Vagina (tissue), 2 donors: ENCODE results near the gene KCNC1. TPM values are rescaled to one million over a fixed set of nuclear protein-coding genes. Genes with fewer than 3 reads are reported as not detected.

Experiments used
- DNase-seq, 2 donors: peaks; one replicate each; pipeline ENCODE4 v3.0.0-alpha.2; 2017; ENCODE audit errors: extremely low spot score in 2 of 2
- H3K27ac ChIP-seq: fragments of 200-600 bp; sonication (generic); one replicate; pipeline ENCODE4 v1.5.1; 2019
- H3K27me3 ChIP-seq: fragments of 200-600 bp; sonication (generic); one replicate; pipeline ENCODE4 v1.5.1; 2019
- H3K36me3 ChIP-seq, 2 donors: fragments of 200-600 bp; sonication (generic); one replicate each; pipeline ENCODE4 v1.5.1; 2017 to 2019
- H3K4me1 ChIP-seq: fragments of 200-600 bp; sonication (generic); one replicate; pipeline ENCODE4 v1.5.1; 2019
- H3K4me3 ChIP-seq, 2 donors: fragments of 200-600 bp; sonication (generic); 1 replicate in 1 of 2; 2 replicates in 1 of 2; pipeline ENCODE4 v1.5.1; 2016 to 2019
- H3K9me3 ChIP-seq: fragments of 200-600 bp; sonication (generic); one replicate; pipeline ENCODE4 v1.5.1; 2019
- POLR2A ChIP-seq, 2 donors: fragments of 450-650 bp; IDR thresholded peaks; one replicate each; pipeline ENCODE4 v1.6.1; 2017; ENCODE audit warnings: antibody characterized with exemption in 2 of 2, mild to moderate bottlenecking in 2 of 2, moderate library complexity in 2 of 2
- POLR2AphosphoS5 ChIP-seq, 2 donors: sonication (generic); formaldehyde crosslinking; IDR thresholded peaks; one replicate each; pipeline ENCODE4 v1.9.0; 2017; ENCODE audit warnings: antibody characterized with exemption in 2 of 2, mild to moderate bottlenecking in 2 of 2, low read depth in 1 of 2; ENCODE audit not compliant: insufficient read depth in 1 of 2
- intact Hi-C: fragments of 100-400 bp; cut with DNase I; formaldehyde crosslinking; loops from one replicate; pipeline ENCODE4 v1.15.1; 2023
- total RNA-seq: library from RNA; depleted of rRNA; stranded (reverse); fragments of >200 nt; gene quantifications from one replicate; pipeline ENCODE4 v1.2.3, GENCODE V29; 2016
- TF ChIP-seq, protein P1 (sequence below), 3 experiments: fragments of 450-650 bp in 2 of 3; fragments of 200-600 bp in 1 of 3; sonication (generic) in 1 of 3; IDR thresholded peaks; one replicate each; pipeline ENCODE4 v1.5.1; 2017 to 2019; ENCODE audit warnings: antibody characterized with exemption in 3 of 3, mild to moderate bottlenecking in 2 of 3, moderate library complexity in 2 of 3

KCNC1 gene
- total RNA-seq, 1 donor from 2014 or later: 0.49 TPM

GRCh38 chr11:17766073-17766359 is 31.4 kb downstream of the KCNC1 start:
- TF ChIP-seq POLR2AphosphoS5 (IDR thresholded peaks at IDR 0.05; ENCODE audit: insufficient read depth in 1 of 2, low read depth in 1 of 2) (no peak), POLR2A (IDR thresholded peaks at IDR 0.05) (no peak)
- TF ChIP-seq, protein P1, sequence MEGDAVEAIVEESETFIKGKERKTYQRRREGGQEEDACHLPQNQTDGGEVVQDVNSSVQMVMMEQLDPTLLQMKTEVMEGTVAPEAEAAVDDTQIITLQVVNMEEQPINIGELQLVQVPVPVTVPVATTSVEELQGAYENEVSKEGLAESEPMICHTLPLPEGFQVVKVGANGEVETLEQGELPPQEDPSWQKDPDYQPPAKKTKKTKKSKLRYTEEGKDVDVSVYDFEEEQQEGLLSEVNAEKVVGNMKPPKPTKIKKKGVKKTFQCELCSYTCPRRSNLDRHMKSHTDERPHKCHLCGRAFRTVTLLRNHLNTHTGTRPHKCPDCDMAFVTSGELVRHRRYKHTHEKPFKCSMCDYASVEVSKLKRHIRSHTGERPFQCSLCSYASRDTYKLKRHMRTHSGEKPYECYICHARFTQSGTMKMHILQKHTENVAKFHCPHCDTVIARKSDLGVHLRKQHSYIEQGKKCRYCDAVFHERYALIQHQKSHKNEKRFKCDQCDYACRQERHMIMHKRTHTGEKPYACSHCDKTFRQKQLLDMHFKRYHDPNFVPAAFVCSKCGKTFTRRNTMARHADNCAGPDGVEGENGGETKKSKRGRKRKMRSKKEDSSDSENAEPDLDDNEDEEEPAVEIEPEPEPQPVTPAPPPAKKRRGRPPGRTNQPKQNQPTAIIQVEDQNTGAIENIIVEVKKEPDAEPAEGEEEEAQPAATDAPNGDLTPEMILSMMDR (IDR thresholded peaks at IDR 0.05): no peak
- Histone ChIP-seq H3K27ac (no peak overlapping the region), H3K9me3 (no peaks in the 10 kb centered on the region), H3K27me3 (no peaks in the 10 kb centered on the region), H3K4me3 (no peak overlapping the region), H3K36me3 (no peaks in the 10 kb centered on the region), H3K4me1 (peaks cover 5% of the 10 kb centered on the region)
- intact Hi-C loops: no loop called here
- no peak for DNase-seq

GRCh38 chr11:17766590-17766989 is 32.0 kb downstream of the KCNC1 start:
- DNase-seq: no peak
- no peaks in the 10 kb centered on the region for H3K27me3 ChIP-seq
- TF ChIP-seq POLR2A (IDR thresholded peaks at IDR 0.05) (no peak), POLR2AphosphoS5 (IDR thresholded peaks at IDR 0.05; ENCODE audit: insufficient read depth in 1 of 2, low read depth in 1 of 2) (no peak)
- TF ChIP-seq, protein P1 (IDR thresholded peaks at IDR 0.05): no peak
- H3K9me3 ChIP-seq: no peaks in the 10 kb centered on the region
- H3K36me3 ChIP-seq: no peaks in the 10 kb centered on the region
- H3K27ac ChIP-seq: no peak overlapping the region
- intact Hi-C loops: no loop called here
- peaks cover 5% of the 10 kb centered on the region for H3K4me1 ChIP-seq
- H3K4me3 ChIP-seq: no peak overlapping the region

DNA sequence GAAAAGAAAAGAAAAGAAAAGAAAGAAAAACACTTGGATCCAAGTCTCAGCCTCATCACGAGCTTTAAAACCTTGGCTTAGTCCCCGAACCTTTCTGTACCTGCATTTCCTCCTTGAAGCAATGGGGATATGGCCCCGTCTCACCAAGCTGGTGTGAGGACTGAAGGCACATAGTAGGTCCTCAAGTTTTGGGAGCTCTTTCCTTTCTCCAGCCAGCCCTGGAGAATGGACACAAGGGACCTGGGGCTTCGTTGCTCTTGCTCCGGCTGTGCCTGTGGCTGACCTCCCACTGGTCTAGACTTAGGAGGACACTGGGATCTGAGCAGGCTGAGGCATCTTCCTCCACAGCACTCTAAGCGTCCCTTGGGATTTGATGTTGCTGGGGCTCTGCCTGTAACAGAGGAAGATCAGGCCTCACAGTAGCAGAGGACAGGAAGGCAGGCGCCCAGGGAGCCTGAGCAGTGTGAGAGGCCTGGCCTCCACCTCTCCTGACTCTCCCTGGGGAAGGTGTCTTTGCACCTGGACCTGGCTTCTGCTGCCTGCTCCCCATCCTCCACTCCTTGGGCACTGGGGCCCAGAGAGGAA is 32.8 kb downstream of the KCNC1 start:
- intact Hi-C loops: no loop called here
- TF ChIP-seq, protein P1 (IDR thresholded peaks at IDR 0.05): no peak
- TF ChIP-seq POLR2AphosphoS5 (IDR thresholded peaks at IDR 0.05; ENCODE audit: insufficient read depth in 1 of 2, low read depth in 1 of 2) (no peak), POLR2A (IDR thresholded peaks at IDR 0.05) (no peak)
- H3K4me1 ChIP-seq: peaks cover 5% of the 10 kb centered on the region

DNA sequence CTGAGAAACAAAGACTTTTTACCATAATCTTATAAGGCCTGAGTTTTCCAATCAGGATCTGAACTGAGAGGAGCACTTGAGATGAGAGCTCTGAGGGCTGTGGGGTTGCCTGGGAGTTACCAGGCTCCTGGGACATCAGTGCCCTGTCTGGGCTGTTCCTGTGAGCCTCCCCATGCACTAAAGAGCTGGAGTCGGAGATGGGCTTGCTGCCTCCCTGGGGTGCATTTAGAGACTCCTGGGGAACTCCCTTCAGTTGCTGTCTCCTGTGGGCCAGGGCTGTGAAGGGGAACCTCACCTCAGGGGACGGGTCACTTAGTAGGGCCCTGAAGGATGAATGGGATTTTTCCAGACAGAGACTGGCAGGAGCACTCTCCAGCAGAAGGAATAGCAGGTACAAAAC is 33.3 kb downstream of the KCNC1 start:
- no peak overlapping the region for H3K4me3 ChIP-seq
- intact Hi-C loops: no loop called here
- TF ChIP-seq, protein P1 (IDR thresholded peaks at IDR 0.05): no peak
- TF ChIP-seq POLR2AphosphoS5 (IDR thresholded peaks at IDR 0.05; ENCODE audit: insufficient read depth in 1 of 2, low read depth in 1 of 2) (no peak), POLR2A (IDR thresholded peaks at IDR 0.05) (no peak)

More for the DNA sequence above, 32.8 kb downstream of the KCNC1 start:
- DNase-seq: no peak
- no peaks in the 10 kb centered on the region for H3K27me3 ChIP-seq
- no peak overlapping the region for H3K27ac ChIP-seq
- no peaks in the 10 kb centered on the region for H3K9me3 ChIP-seq
- no peaks in the 10 kb centered on the region for H3K36me3 ChIP-seq
- H3K4me3 ChIP-seq: no peak overlapping the region

GRCh38 chr11:17768547-17768946 is 34.0 kb downstream of the KCNC1 start:
- DNase-seq: no peak
- no peaks in the 10 kb centered on the region for H3K36me3 ChIP-seq
- no peaks in the 10 kb centered on the region for H3K27me3 ChIP-seq
- H3K4me3 ChIP-seq: no peak overlapping the region
- no peaks in the 10 kb centered on the region for H3K9me3 ChIP-seq
- intact Hi-C loops: no loop called here
- H3K4me1 ChIP-seq: peaks cover 5% of the 10 kb centered on the region
- no peak overlapping the region for H3K27ac ChIP-seq
- TF ChIP-seq POLR2AphosphoS5 (IDR thresholded peaks at IDR 0.05; ENCODE audit: insufficient read depth in 1 of 2, low read depth in 1 of 2): no peak
- TF ChIP-seq POLR2A (IDR thresholded peaks at IDR 0.05): no peak
- TF ChIP-seq, protein P1 (IDR thresholded peaks at IDR 0.05): no peak

More for the DNA sequence above, 33.3 kb downstream of the KCNC1 start:
- Histone ChIP-seq H3K4me1 (peaks cover 5% of the 10 kb centered on the region), H3K27ac (no peak overlapping the region), H3K27me3 (no peaks in the 10 kb centered on the region), H3K36me3 (no peaks in the 10 kb centered on the region), H3K9me3 (no peaks in the 10 kb centered on the region)
- DNase-seq: no peak
